Activated CD4-positive, CD25-positive, alpha-beta regulatory T cell treated with anti-CD3 and anti-CD28 coated beads, Interleukin-2, amount 50 U/mL, for 72 hours (primary cell): Measurements from ENCODE around the gene FBXL19.

Source experiments
- DNase-seq: peaks from one replicate; pipeline ENCODE4 v3.0.0; 2021

FBXL19 gene

GRCh38 chr16:30947859-30948666, 24.7 kb downstream of the FBXL19 start:
- no peak for DNase-seq

GRCh38 chr16:30948667-30949649, 25.6 kb downstream of the FBXL19 start, which contains the start of gene ORAI3:
TSS of gene ORAI3 (plus strand) at chr16:30949068. CDS start at chr16:30949290, 222 bp downstream.
- peak; percentile 59 for DNase-seq

GRCh38 chr16:30949650-30950515, 26.5 kb downstream of the FBXL19 start:
- DNase-seq = peak; percentile 52

- no peak for DNase-seq
Observed at GRCh38 chr16:30950516-30951065, 27.2 kb downstream of the FBXL19 start.

GRCh38 chr16:30951193-30951592, 27.8 kb downstream of the FBXL19 start:
- no peak for DNase-seq

GRCh38 chr16:30951750-30952149, 28.4 kb downstream of the FBXL19 start:
- DNase-seq = no peak

- DNase-seq = no peak
Observed at GRCh38 chr16:30953111-30953510, 29.7 kb downstream of the FBXL19 start.

GRCh38 chr16:30953511-30954124, 30.2 kb downstream of the FBXL19 start:
- DNase-seq = peak; percentile 49

GRCh38 chr16:30954993-30955392, 31.6 kb downstream of the FBXL19 start:
- no peak for DNase-seq

GRCh38 chr16:30956601-30957455, 33.5 kb downstream of the FBXL19 start:
- DNase-seq = peak; percentile 85

- peak; percentile 95 for DNase-seq
Observed at GRCh38 chr16:30957456-30958174, 34.2 kb downstream of the FBXL19 start, which contains the start of gene SETD1A. TSS of gene SETD1A (plus strand) at chr16:30957754. CDS start at chr16:30958732, 978 bp downstream.

- no peak for DNase-seq
Observed at GRCh38 chr16:30958175-30959079, 35.1 kb downstream of the FBXL19 start.

GRCh38 chr16:30961384-30961783, 38.0 kb downstream of the FBXL19 start:
- no peak for DNase-seq

GRCh38 chr16:30963925-30964511, 40.6 kb downstream of the FBXL19 start:
- no peak for DNase-seq

- DNase-seq = no peak
Observed at GRCh38 chr16:30964574-30965226, 41.3 kb downstream of the FBXL19 start.

GRCh38 chr16:30965436-30965835, 42.1 kb downstream of the FBXL19 start:
- DNase-seq = no peak

- no peak for DNase-seq
Observed at GRCh38 chr16:30966033-30966619, 42.8 kb downstream of the FBXL19 start.
